Measurements from ENCODE around the gene OR5L2. TPM values are rescaled to one million over a fixed set of nuclear protein-coding genes. Genes with fewer than 3 reads are reported as not detected.

OR5L2 gene
- total and polyA plus RNA-seq, 2 donors from 2014 or later, result not detected

DNA sequence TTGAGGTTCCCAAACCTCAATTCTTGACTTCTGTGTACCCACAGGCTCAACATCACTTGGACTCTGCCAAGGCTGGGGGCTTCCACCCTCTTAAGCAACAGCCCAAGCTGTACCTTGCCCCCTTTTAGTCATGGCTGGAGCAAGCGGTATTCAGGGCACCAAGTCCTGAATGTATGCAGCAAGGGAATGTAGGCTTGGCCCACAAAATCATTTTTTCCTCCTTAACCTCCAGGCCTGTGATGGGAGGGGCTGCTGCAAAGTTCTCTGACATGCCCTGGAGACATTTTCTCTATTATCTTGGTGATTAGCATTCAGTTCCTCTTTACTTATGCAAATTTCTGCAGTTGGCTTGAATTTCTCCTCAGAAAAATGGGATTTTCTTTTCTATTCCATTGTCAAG, 20.8 kb upstream of the OR5L2 start:
- H3K27ac ChIP-seq (ENCODE audit: low read depth in 2 of 2, low read length in 2 of 2), result no peak overlapping the region
- H3K4me3 ChIP-seq (ENCODE audit: low read length in 3 of 3), result no peak overlapping the region
- H3K36me3 ChIP-seq (ENCODE audit: control insufficient read depth in 2 of 3, insufficient read depth in 3 of 3, low read length in 3 of 3), result no peaks in the 10 kb centered on the region
- intact Hi-C loops (cut with DNase I), result no loop called here
- TF ChIP-seq, protein P1, sequence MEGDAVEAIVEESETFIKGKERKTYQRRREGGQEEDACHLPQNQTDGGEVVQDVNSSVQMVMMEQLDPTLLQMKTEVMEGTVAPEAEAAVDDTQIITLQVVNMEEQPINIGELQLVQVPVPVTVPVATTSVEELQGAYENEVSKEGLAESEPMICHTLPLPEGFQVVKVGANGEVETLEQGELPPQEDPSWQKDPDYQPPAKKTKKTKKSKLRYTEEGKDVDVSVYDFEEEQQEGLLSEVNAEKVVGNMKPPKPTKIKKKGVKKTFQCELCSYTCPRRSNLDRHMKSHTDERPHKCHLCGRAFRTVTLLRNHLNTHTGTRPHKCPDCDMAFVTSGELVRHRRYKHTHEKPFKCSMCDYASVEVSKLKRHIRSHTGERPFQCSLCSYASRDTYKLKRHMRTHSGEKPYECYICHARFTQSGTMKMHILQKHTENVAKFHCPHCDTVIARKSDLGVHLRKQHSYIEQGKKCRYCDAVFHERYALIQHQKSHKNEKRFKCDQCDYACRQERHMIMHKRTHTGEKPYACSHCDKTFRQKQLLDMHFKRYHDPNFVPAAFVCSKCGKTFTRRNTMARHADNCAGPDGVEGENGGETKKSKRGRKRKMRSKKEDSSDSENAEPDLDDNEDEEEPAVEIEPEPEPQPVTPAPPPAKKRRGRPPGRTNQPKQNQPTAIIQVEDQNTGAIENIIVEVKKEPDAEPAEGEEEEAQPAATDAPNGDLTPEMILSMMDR (IDR thresholded peaks at IDR 0.05; ENCODE audit: borderline replicate concordance, extremely low read depth, insufficient read depth), result no peak
- DNase-seq (no peak), FAIRE-seq (no peak)
- no peaks in the 10 kb centered on the region for H3K27me3 ChIP-seq (ENCODE audit: control insufficient read depth, insufficient read depth, low read length)
- no peak overlapping the region for H3K9ac ChIP-seq (ENCODE audit: low read length in 3 of 3)
- H3K9me3 ChIP-seq (ENCODE audit: control insufficient read depth in 2 of 3, insufficient read depth in 1 of 3, low read length in 3 of 3), result peaks cover 0 to 20% (median 0%) of the 10 kb centered on the region in 3 donors
- no peaks in the 10 kb centered on the region for H3K4me1 ChIP-seq (ENCODE audit: control insufficient read depth in 2 of 3, insufficient read depth in 2 of 3, low read depth in 1 of 3, low read length in 3 of 3)

DNA sequence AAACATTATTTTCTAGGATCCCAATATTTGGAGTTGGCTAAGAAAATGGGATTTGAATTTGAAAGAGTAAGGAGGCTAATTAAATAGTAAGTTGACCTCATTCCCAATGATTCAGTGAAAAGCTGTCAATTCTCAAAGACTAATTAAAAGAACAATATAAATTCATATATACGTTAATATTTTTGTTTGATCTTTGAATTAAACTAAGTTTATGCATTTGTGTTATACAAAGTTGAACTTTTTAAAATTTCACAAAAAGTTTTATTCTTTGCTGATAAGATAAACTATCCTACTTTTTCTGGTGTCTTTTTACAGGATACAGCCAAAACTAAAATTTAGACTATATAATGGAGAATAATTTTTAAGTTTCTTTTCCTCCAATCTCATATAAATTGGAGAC, 16.0 kb upstream of the OR5L2 start, which contains the start of gene OR5L1:
Gene OR5L1 (plus strand): TSS at position 301 of the 400 bp plus-strand sequence. CDS start 100 bp downstream, outside the sequence.
- H3K9ac ChIP-seq (ENCODE audit: low read length in 3 of 3), result no peak within 1 kb of the TSS
- FAIRE-seq (peak; percentile 37), DNase-seq (no peak)
- TF ChIP-seq, protein P1 (IDR thresholded peaks at IDR 0.05; ENCODE audit: borderline replicate concordance, extremely low read depth, insufficient read depth), result no peak
- intact Hi-C loops (cut with DNase I), result no loop called here
- H3K4me3 ChIP-seq (ENCODE audit: low read length in 3 of 3), result no peak within 1 kb of the TSS
- H3K36me3 ChIP-seq (ENCODE audit: control insufficient read depth in 2 of 3, insufficient read depth in 3 of 3, low read length in 3 of 3), result no peaks in the 10 kb centered on the region
- peaks cover 0 to 11% (median 0%) of the 10 kb centered on the region in 3 donors for H3K9me3 ChIP-seq (ENCODE audit: control insufficient read depth in 2 of 3, insufficient read depth in 1 of 3, low read length in 3 of 3)
- no peak within 1 kb of the TSS for H3K27ac ChIP-seq (ENCODE audit: low read depth in 2 of 2, low read length in 2 of 2)
- H3K4me1 ChIP-seq (ENCODE audit: control insufficient read depth in 2 of 3, insufficient read depth in 2 of 3, low read depth in 1 of 3, low read length in 3 of 3), result no peaks in the 10 kb centered on the region
- H3K27me3 ChIP-seq (ENCODE audit: control insufficient read depth, insufficient read depth, low read length), result no peaks in the 10 kb centered on the region

DNA sequence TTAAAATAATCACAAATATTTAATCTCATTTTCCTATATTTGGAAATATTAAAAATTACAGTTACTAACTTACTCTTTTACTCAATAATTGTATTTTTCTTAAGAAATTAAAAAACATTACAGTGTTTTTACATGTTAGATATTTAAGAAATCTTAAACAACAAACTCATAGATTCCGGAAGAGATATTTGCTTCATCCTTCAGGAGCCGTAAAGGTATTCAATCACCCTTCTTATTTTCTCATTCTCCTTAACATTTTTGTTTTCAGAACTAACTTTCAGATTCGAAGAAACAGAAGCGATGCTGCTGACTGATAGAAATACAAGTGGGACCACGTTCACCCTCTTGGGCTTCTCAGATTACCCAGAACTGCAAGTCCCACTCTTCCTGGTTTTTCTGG, 7.7 kb upstream of the OR5L2 start, which contains the start of gene OR5D18:
Gene OR5D18 (plus strand): TSS at position 301 of the 400 bp plus-strand sequence. CDS start 0 bp downstream, at position 301.
- TF ChIP-seq, protein P1 (IDR thresholded peaks at IDR 0.05; ENCODE audit: borderline replicate concordance, extremely low read depth, insufficient read depth), result no peak
- H3K9me3 ChIP-seq (ENCODE audit: control insufficient read depth in 2 of 3, insufficient read depth in 1 of 3, low read length in 3 of 3), result no peaks in the 10 kb centered on the region
- H3K4me1 ChIP-seq (ENCODE audit: control insufficient read depth in 2 of 3, insufficient read depth in 2 of 3, low read depth in 1 of 3, low read length in 3 of 3), result no peaks in the 10 kb centered on the region
- H3K4me3 ChIP-seq (ENCODE audit: low read length in 3 of 3), result no peak within 1 kb of the TSS
- intact Hi-C loops (cut with DNase I), result no loop called here
- no peak within 1 kb of the TSS for H3K9ac ChIP-seq (ENCODE audit: low read length in 3 of 3)
- FAIRE-seq (peak; percentile 19), DNase-seq (no peak)
- H3K36me3 ChIP-seq (ENCODE audit: control insufficient read depth in 2 of 3, insufficient read depth in 3 of 3, low read length in 3 of 3), result no peaks in the 10 kb centered on the region
- H3K27me3 ChIP-seq (ENCODE audit: control insufficient read depth, insufficient read depth, low read length), result no peaks in the 10 kb centered on the region
- H3K27ac ChIP-seq (ENCODE audit: low read depth in 2 of 2, low read length in 2 of 2), result no peak within 1 kb of the TSS

DNA sequence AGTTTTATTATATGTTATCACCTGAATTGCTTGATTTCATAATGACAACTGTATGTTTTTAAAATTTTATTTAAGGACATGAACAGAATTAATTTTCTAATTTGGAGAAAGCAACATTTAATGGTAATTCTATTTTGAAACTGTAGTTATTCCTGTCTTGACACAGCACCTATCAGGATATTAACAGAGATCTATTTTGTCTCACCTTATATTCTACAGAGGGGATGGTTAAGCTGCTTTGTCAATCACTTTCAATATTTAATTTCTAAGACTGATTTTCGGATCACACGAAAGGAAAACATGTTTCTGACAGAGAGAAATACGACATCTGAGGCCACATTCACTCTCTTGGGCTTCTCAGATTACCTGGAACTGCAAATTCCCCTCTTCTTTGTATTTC, 11.4 kb downstream of the OR5L2 start, which contains the start of gene OR5D16:
Gene OR5D16 (plus strand): TSS at position 301 of the 400 bp plus-strand sequence. CDS start 0 bp downstream, at position 301.
- no peak within 1 kb of the TSS for H3K4me3 ChIP-seq (ENCODE audit: low read length in 3 of 3)
- H3K27ac ChIP-seq (ENCODE audit: low read depth in 2 of 2, low read length in 2 of 2), result no peak within 1 kb of the TSS
- no peaks in the 10 kb centered on the region for H3K27me3 ChIP-seq (ENCODE audit: control insufficient read depth, insufficient read depth, low read length)
- H3K4me1 ChIP-seq (ENCODE audit: control insufficient read depth in 2 of 3, insufficient read depth in 2 of 3, low read depth in 1 of 3, low read length in 3 of 3), result no peaks in the 10 kb centered on the region
- no peak within 1 kb of the TSS for H3K9ac ChIP-seq (ENCODE audit: low read length in 3 of 3)
- H3K36me3 ChIP-seq (ENCODE audit: control insufficient read depth in 2 of 3, insufficient read depth in 3 of 3, low read length in 3 of 3), result no peaks in the 10 kb centered on the region
- intact Hi-C loops (cut with DNase I), result no loop called here
- peaks cover 0 to 9% (median 2%) of the 10 kb centered on the region in 3 donors for H3K9me3 ChIP-seq (ENCODE audit: control insufficient read depth in 2 of 3, insufficient read depth in 1 of 3, low read length in 3 of 3)
- TF ChIP-seq, protein P1 (IDR thresholded peaks at IDR 0.05; ENCODE audit: borderline replicate concordance, extremely low read depth, insufficient read depth), result no peak
- no peak for FAIRE-seq
- no peak for DNase-seq
